ENCODE results near the gene SKAP1.
"Not testable (repeated sequence)": the region's sequence is repeated elsewhere in the genome, so short reads cannot be mapped to it uniquely, and the experiment has no call there.

SKAP1 gene

GRCh38 chr17:48412841-48413240 is 17.2 kb downstream of the SKAP1 start:
- DNase-seq = no peak

GRCh38 chr17:48410821-48411220 is 19.2 kb downstream of the SKAP1 start:
- not testable (repeated sequence) for DNase-seq

- DNase-seq = no peak
These were observed 20.4 kb downstream of the SKAP1 start for GRCh38 chr17:48409607-48410006.

GRCh38 chr17:48406936-48407567 is 23.0 kb downstream of the SKAP1 start:
- DNase-seq = no peak

- no peak for DNase-seq
These were observed 35.2 kb downstream of the SKAP1 start for GRCh38 chr17:48394821-48395220.

- no peak for DNase-seq
These were observed 36.7 kb downstream of the SKAP1 start for GRCh38 chr17:48393283-48393682.

- no peak for DNase-seq
These were observed 37.2 kb downstream of the SKAP1 start for GRCh38 chr17:48392857-48393256.

- DNase-seq = no peak
These were observed 38.6 kb downstream of the SKAP1 start for GRCh38 chr17:48391444-48391843.

- DNase-seq = no peak
These were observed 40.1 kb downstream of the SKAP1 start for GRCh38 chr17:48389903-48390302.

GRCh38 chr17:48388955-48389743 is 40.9 kb downstream of the SKAP1 start:
- no peak for DNase-seq

GRCh38 chr17:48386826-48387225 is 43.2 kb downstream of the SKAP1 start:
- DNase-seq = no peak

- no peak for DNase-seq
These were observed 44.7 kb downstream of the SKAP1 start for GRCh38 chr17:48385319-48385718.

GRCh38 chr17:48384164-48384563 is 45.9 kb downstream of the SKAP1 start:
- DNase-seq = no peak

GRCh38 chr17:48382989-48383388 is 47.0 kb downstream of the SKAP1 start:
- DNase-seq = no peak

- DNase-seq = no peak
These were observed 51.2 kb downstream of the SKAP1 start for GRCh38 chr17:48378708-48379392.

- DNase-seq = no peak
These were observed 51.8 kb downstream of the SKAP1 start for GRCh38 chr17:48378238-48378637.

- no peak for DNase-seq
These were observed 53.2 kb downstream of the SKAP1 start for GRCh38 chr17:48376682-48377325.

- no peak for DNase-seq
These were observed 54.7 kb downstream of the SKAP1 start for GRCh38 chr17:48375356-48375755.

- peak; percentile 36 to 43 for DNase-seq
These were observed 55.3 kb downstream of the SKAP1 start for GRCh38 chr17:48374650-48375230.

- no peak for DNase-seq
These were observed 56.1 kb downstream of the SKAP1 start for GRCh38 chr17:48373883-48374282.

- DNase-seq = no peak
These were observed 56.7 kb downstream of the SKAP1 start for GRCh38 chr17:48373130-48373830.

- DNase-seq = not testable (repeated sequence)
These were observed 61.0 kb downstream of the SKAP1 start for GRCh38 chr17:48368967-48369366.
